ENCODE data around the gene SLC11A2. TPM values are rescaled to one million over a fixed set of nuclear protein-coding genes. Genes with fewer than 3 reads are reported as not detected.
A peak's percentile ranks its signal among the peaks of the same experiment; 100 is the strongest.

Gene SLC11A2
- total and polyA plus RNA-seq, 2 donors (not counting 1 experiment from before 2014, with no cell fraction given) = 19.7 to 42.0 TPM

GRCh38 chr12:50960130-50960529 lies 66.1 kb downstream of the SLC11A2 start:
- H3K27ac Mint-ChIP-seq = no peak overlapping the region
- CTCF ChIA-PET = no interaction called here
- peaks cover 7% of the 10 kb centered on the region for H3K4me1 Mint-ChIP-seq
- H3K9me3 ChIP-seq (ENCODE audit: control extremely low read depth in 1 of 3, control insufficient read depth in 2 of 3, insufficient read depth in 1 of 3, low read length in 2 of 3) = no peaks in the 10 kb centered on the region
- DNase-seq = no peak
- peak overlapping the region in 1 of 2 donors; percentile 19 for H3K27ac ChIP-seq (ENCODE audit: low read length in 2 of 2)
- no peak overlapping the region for H3K4me3 ChIP-seq (ENCODE audit: control extremely low read depth in 1 of 5, extremely low read depth in 1 of 5, insufficient read depth in 1 of 5, low read depth in 2 of 5, low read length in 4 of 5)
- H3K9ac ChIP-seq (ENCODE audit: low read length) = no peak overlapping the region
- H3K4me3 Mint-ChIP-seq = no peak overlapping the region
- ATAC-seq (ENCODE audit: low read depth) = no peak
- H3K36me3 ChIP-seq (replicated peaks in 1 of 2; ENCODE audit: control extremely low read depth in 1 of 2, control insufficient read depth in 1 of 2, extremely low read depth in 1 of 2, insufficient read depth in 2 of 2, low read length in 1 of 2) = no peaks in the 10 kb centered on the region
- H3K9me3 Mint-ChIP-seq (ENCODE audit: insufficient read depth) = no peaks in the 10 kb centered on the region
- H3K27me3 ChIP-seq (replicated peaks in 1 of 4; ENCODE audit: control extremely low read depth in 1 of 4, control insufficient read depth in 3 of 4, insufficient read depth in 4 of 4, low read length in 3 of 4) = no peaks in the 10 kb centered on the region
- POLR2A ChIA-PET = no interaction called here
- no peaks in the 10 kb centered on the region for H3K4me1 ChIP-seq (ENCODE audit: control insufficient read depth in 2 of 2, insufficient read depth in 2 of 2, low read length in 2 of 2)
- H3K27me3 Mint-ChIP-seq = no peaks in the 10 kb centered on the region
- no peaks in the 10 kb centered on the region for H4K20me1 ChIP-seq (ENCODE audit: control insufficient read depth, insufficient read depth, low read length, poor library complexity, severe bottlenecking)
- H3K79me2 ChIP-seq (ENCODE audit: control insufficient read depth, insufficient read depth, low read length) = no peaks in the 10 kb centered on the region
- no peak overlapping the region for H3K4me2 ChIP-seq (replicated peaks; ENCODE audit: low read depth, low read length, poor library complexity, severe bottlenecking)
- TF ChIP-seq, protein P1, sequence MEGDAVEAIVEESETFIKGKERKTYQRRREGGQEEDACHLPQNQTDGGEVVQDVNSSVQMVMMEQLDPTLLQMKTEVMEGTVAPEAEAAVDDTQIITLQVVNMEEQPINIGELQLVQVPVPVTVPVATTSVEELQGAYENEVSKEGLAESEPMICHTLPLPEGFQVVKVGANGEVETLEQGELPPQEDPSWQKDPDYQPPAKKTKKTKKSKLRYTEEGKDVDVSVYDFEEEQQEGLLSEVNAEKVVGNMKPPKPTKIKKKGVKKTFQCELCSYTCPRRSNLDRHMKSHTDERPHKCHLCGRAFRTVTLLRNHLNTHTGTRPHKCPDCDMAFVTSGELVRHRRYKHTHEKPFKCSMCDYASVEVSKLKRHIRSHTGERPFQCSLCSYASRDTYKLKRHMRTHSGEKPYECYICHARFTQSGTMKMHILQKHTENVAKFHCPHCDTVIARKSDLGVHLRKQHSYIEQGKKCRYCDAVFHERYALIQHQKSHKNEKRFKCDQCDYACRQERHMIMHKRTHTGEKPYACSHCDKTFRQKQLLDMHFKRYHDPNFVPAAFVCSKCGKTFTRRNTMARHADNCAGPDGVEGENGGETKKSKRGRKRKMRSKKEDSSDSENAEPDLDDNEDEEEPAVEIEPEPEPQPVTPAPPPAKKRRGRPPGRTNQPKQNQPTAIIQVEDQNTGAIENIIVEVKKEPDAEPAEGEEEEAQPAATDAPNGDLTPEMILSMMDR (IDR thresholded peaks at IDR 0.05) = no peak
- TF ChIP-seq EZH2 (IDR thresholded peaks at IDR 0.05; ENCODE audit: borderline replicate concordance, insufficient read depth, low read depth, low read length, poor library complexity, severe bottlenecking) = no peak
- intact Hi-C loops (cut with micrococcal nuclease) = no loop called here
- no peak overlapping the region for H2AFZ ChIP-seq (ENCODE audit: insufficient read depth, low read depth, low read length, poor library complexity, severe bottlenecking)

DNA sequence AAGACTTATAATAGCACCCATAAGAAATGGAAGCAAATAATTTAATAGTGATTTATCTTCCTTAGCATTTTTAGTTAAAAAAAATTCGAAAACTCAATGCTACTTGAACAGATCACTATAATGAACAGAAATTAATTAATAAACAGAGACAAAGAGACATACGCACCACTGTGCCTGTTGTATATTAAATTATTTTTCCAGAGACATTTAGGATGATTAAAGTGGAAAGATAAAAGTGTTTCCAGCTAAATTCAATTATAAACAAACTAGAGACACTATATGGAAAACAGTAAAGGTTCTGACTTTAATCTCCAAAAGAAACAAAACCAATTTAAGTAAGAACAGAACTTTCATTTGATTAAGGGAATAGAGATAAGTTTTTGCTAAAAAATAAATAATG lies 70.5 kb downstream of the SLC11A2 start:
- Histone ChIP-seq H3K4me1 (ENCODE audit: control insufficient read depth in 2 of 2, insufficient read depth in 2 of 2, low read length in 2 of 2) (no peaks in the 10 kb centered on the region), H3K27ac (ENCODE audit: low read length in 2 of 2) (no peak overlapping the region), H3K36me3 (replicated peaks in 1 of 2; ENCODE audit: control extremely low read depth in 1 of 2, control insufficient read depth in 1 of 2, extremely low read depth in 1 of 2, insufficient read depth in 2 of 2, low read length in 1 of 2) (no peaks in the 10 kb centered on the region), H3K4me2 (replicated peaks; ENCODE audit: low read depth, low read length, poor library complexity, severe bottlenecking) (no peak overlapping the region), H3K27me3 (replicated peaks in 1 of 4; ENCODE audit: control extremely low read depth in 1 of 4, control insufficient read depth in 3 of 4, insufficient read depth in 4 of 4, low read length in 3 of 4) (no peaks in the 10 kb centered on the region), H4K20me1 (ENCODE audit: control insufficient read depth, insufficient read depth, low read length, poor library complexity, severe bottlenecking) (no peaks in the 10 kb centered on the region), H3K9ac (ENCODE audit: low read length) (no peak overlapping the region), H3K9me3 (ENCODE audit: control extremely low read depth in 1 of 3, control insufficient read depth in 2 of 3, insufficient read depth in 1 of 3, low read length in 2 of 3) (no peaks in the 10 kb centered on the region), H3K79me2 (ENCODE audit: control insufficient read depth, insufficient read depth, low read length) (no peaks in the 10 kb centered on the region), H2AFZ (ENCODE audit: insufficient read depth, low read depth, low read length, poor library complexity, severe bottlenecking) (no peak overlapping the region), H3K4me3 (ENCODE audit: control extremely low read depth in 1 of 5, extremely low read depth in 1 of 5, insufficient read depth in 1 of 5, low read depth in 2 of 5, low read length in 4 of 5) (no peak overlapping the region)
- Mint-ChIP-seq H3K4me1 (peaks cover 7% of the 10 kb centered on the region), H3K4me3 (no peak overlapping the region), H3K9me3 (ENCODE audit: insufficient read depth) (no peaks in the 10 kb centered on the region), H3K27me3 (no peaks in the 10 kb centered on the region), H3K27ac (no peak overlapping the region)
- no CpG with 5 or more reads among the region's 2 CpGs for WGBS (ENCODE audit: insufficient coverage)
- intact Hi-C loops (cut with micrococcal nuclease) = no loop called here
- no peak for TF ChIP-seq EZH2 (IDR thresholded peaks at IDR 0.05; ENCODE audit: borderline replicate concordance, insufficient read depth, low read depth, low read length, poor library complexity, severe bottlenecking)
- TF ChIP-seq, protein P1 (IDR thresholded peaks at IDR 0.05) = no peak
- ATAC-seq (ENCODE audit: low read depth) = no peak
- no peak for DNase-seq
- CTCF ChIA-PET = no interaction called here
- POLR2A ChIA-PET = no interaction called here
